Natural killer cell (primary cell): ENCODE results near the gene NCAM2. TPM values are rescaled to one million over a fixed set of nuclear protein-coding genes. Genes with fewer than 3 reads are reported as not detected.

Source experiments
- ATAC-seq, 3 donors: fragments of 150-1000 bp in 2 of 3; fragments of 200-7000 bp in 1 of 3; cut with Tn5 transposase; 1 replicate in 1 of 3; 2 replicates in 2 of 3; pipeline ENCODE4 v1.10.0; 2021; ENCODE audit warnings: mild to moderate bottlenecking in 2 of 3, moderate library complexity in 2 of 3
- DNase-seq, 2 donors: peaks; one replicate each; pipeline versions ENCODE4 v3.0.0 to v3.0.0-alpha.2; 2013 to 2021; ENCODE audit warnings: mixed read lengths in 1 of 2
- H3K27ac ChIP-seq: one replicate; pipeline ENCODE4 v1.5.1; 2013; ENCODE audit warnings: mild to moderate bottlenecking, low read length
- H3K27me3 ChIP-seq: one replicate; pipeline ENCODE4 v1.6.1; 2013; ENCODE audit warnings: low read length; ENCODE audit not compliant: control insufficient read depth, insufficient read depth
- H3K36me3 ChIP-seq: one replicate; pipeline ENCODE4 v1.6.1; 2013; ENCODE audit warnings: low read length; ENCODE audit not compliant: control insufficient read depth, insufficient read depth
- H3K4me1 ChIP-seq: one replicate; pipeline ENCODE4 v1.6.1; 2013; ENCODE audit warnings: low read length; ENCODE audit not compliant: control insufficient read depth, insufficient read depth
- H3K4me3 ChIP-seq: one replicate; pipeline ENCODE4 v1.5.1; 2013; ENCODE audit warnings: low read length
- H3K9me3 ChIP-seq: one replicate; pipeline ENCODE4 v1.6.1; 2013; ENCODE audit warnings: low read length; ENCODE audit not compliant: control insufficient read depth, insufficient read depth
- H3K27ac Mint-ChIP-seq, 2 donors: one replicate each; pipeline ENCODE4 v1.8.0; 2022; ENCODE audit warnings: mild to moderate bottlenecking in 2 of 2, mixed read lengths in 2 of 2, moderate library complexity in 1 of 2
- H3K27me3 Mint-ChIP-seq, 2 donors: one replicate each; pipeline ENCODE4 v1.8.0; 2022; ENCODE audit warnings: low read depth in 2 of 2, mixed read lengths in 2 of 2
- H3K36me3 Mint-ChIP-seq: one replicate; pipeline ENCODE4 v1.8.0; 2022; ENCODE audit warnings: mixed read lengths
- H3K4me1 Mint-ChIP-seq, 2 donors: one replicate each; pipeline ENCODE4 v1.8.0; 2022; ENCODE audit warnings: mixed read lengths in 2 of 2
- H3K4me3 Mint-ChIP-seq: one replicate; pipeline ENCODE4 v1.8.0; 2022; ENCODE audit warnings: mild to moderate bottlenecking, moderate library complexity, mixed read lengths
- H3K9me3 Mint-ChIP-seq, 2 donors: one replicate each; pipeline ENCODE4 v1.8.0; 2022; ENCODE audit warnings: mixed read lengths in 2 of 2
- CTCF ChIP-seq: fragments of 200-600 bp; IDR thresholded peaks from one replicate; pipeline ENCODE4 v1.8.0; 2022; ENCODE audit warnings: antibody characterized with exemption
- WGBS: methylation state at CpG from one replicate; pipeline ENCODE4 v1.1.7; 2013; ENCODE audit warnings: missing lambda C conversion rate; ENCODE audit not compliant: insufficient coverage; 5-methylcytosine and 5-hydroxymethylcytosine counted together
- intact Hi-C: fragments of 100-400 bp; cut with micrococcal nuclease; formaldehyde crosslinking; loops from one replicate; pipeline ENCODE4 v1.14.2; 2022
- total RNA-seq, 4 donors: library from RNA; stranded (reverse); fragments of 120-200 nt in 1 of 4; gene quantifications; one replicate each; pipeline versions ENCODE4 v1.2.3 to v1.2.4, GENCODE V29; 2013 to 2022

Gene NCAM2
- total RNA-seq, 3 donors from 2014 or later (not counting 1 experiment from before 2014, with no cell fraction given): not detected

- Mint-ChIP-seq H3K36me3 (no peaks in the 10 kb centered on the region), H3K4me1 (no peaks in the 10 kb centered on the region), H3K27ac (no peak overlapping the region), H3K27me3 (no peaks in the 10 kb centered on the region), H3K9me3 (peaks cover 4% of the 10 kb centered on the region in 2 donors), H3K4me3 (no peak overlapping the region)
- Histone ChIP-seq H3K4me3 (no peak overlapping the region), H3K36me3 (no peaks in the 10 kb centered on the region), H3K4me1 (no peaks in the 10 kb centered on the region), H3K27ac (no peak overlapping the region), H3K27me3 (no peaks in the 10 kb centered on the region), H3K9me3 (no peaks in the 10 kb centered on the region)
- ATAC-seq (no peak), DNase-seq (no peak)
- intact Hi-C loops: no loop called here
- 61% methylated on average over 2 of the region's 2 CpGs for WGBS
- TF ChIP-seq CTCF: no peak
These were observed 27.5 kb downstream of the NCAM2 start for GRCh38 chr21:21025742-21026141.

DNA sequence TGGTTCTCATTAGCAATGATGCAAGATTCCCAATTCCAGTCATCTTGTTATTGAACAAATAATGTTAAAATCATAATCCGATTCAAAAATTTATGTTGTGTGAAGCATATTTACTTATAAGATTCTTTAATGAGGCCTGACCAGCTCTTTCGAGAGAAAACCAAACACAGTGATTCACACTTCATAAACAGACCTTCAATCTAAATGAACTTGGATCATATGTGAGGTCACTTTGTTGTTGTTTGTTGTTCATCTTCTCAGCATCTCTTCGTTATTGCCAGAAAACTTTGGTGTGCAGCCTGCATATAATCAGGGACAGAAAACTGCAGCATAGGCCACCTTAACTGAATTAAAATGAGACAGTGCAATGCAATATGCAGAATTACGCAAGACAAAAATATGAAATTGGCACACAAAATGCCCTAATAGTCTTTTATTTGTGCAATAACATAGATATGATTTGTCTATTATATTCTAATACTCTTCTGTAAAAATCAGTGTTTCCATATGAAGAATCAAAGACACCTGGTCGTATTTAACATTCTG is 30.1 kb downstream of the NCAM2 start:
- H3K27ac ChIP-seq: no peak overlapping the region
- no peaks in the 10 kb centered on the region for H3K36me3 ChIP-seq
- H3K27ac Mint-ChIP-seq: no peak overlapping the region
- DNase-seq: no peak
- peaks cover 4% of the 10 kb centered on the region in 2 donors for H3K9me3 Mint-ChIP-seq
- H3K27me3 Mint-ChIP-seq: no peaks in the 10 kb centered on the region
- no peak for ATAC-seq
- no peaks in the 10 kb centered on the region for H3K4me1 Mint-ChIP-seq
- TF ChIP-seq CTCF: no peak
- no peak overlapping the region for H3K4me3 ChIP-seq
- no peaks in the 10 kb centered on the region for H3K4me1 ChIP-seq
- intact Hi-C loops: no loop called here
- H3K9me3 ChIP-seq: no peaks in the 10 kb centered on the region
- no peaks in the 10 kb centered on the region for H3K27me3 ChIP-seq
- no peaks in the 10 kb centered on the region for H3K36me3 Mint-ChIP-seq
- H3K4me3 Mint-ChIP-seq: no peak overlapping the region
- WGBS: 88% methylated on average over 1 of the region's 5 CpGs

GRCh38 chr21:21029164-21029563 is 31.0 kb downstream of the NCAM2 start:
- H3K4me1 ChIP-seq: no peaks in the 10 kb centered on the region
- H3K27me3 ChIP-seq: no peaks in the 10 kb centered on the region
- Mint-ChIP-seq H3K4me3 (no peak overlapping the region), H3K27ac (no peak overlapping the region), H3K4me1 (no peaks in the 10 kb centered on the region), H3K36me3 (no peaks in the 10 kb centered on the region), H3K27me3 (no peaks in the 10 kb centered on the region), H3K9me3 (peaks cover 4% of the 10 kb centered on the region in 2 donors)
- no peak overlapping the region for H3K27ac ChIP-seq
- 29% methylated on average over 2 of the region's 2 CpGs for WGBS
- no peak for ATAC-seq
- H3K9me3 ChIP-seq: no peaks in the 10 kb centered on the region
- H3K36me3 ChIP-seq: no peaks in the 10 kb centered on the region
- no peak overlapping the region for H3K4me3 ChIP-seq
- TF ChIP-seq CTCF: no peak
- no peak for DNase-seq
- intact Hi-C loops: no loop called here

DNA sequence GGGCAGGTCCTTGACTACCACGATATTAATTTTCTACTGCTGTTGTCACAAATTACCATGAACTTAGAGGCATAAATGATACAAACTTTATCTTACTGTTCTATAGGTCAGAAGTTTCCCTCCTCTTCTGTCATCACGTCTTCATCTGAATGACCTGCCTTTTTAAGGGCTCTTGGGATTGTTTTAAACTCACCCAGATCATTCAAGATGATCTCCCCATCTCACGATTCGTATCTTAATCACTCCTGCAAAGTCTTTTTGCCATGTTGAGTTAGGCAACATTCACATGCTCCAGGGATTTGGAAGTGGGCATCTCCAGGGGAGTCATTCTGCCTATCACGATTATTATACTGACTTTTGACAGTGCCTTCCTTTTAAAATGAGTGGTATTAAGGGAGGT is 32.1 kb downstream of the NCAM2 start:
- Histone ChIP-seq H3K9me3 (no peaks in the 10 kb centered on the region), H3K4me1 (no peaks in the 10 kb centered on the region), H3K27me3 (no peaks in the 10 kb centered on the region), H3K36me3 (no peaks in the 10 kb centered on the region), H3K27ac (no peak overlapping the region), H3K4me3 (no peak overlapping the region)
- no peak overlapping the region for H3K27ac Mint-ChIP-seq
- intact Hi-C loops: no loop called here
- H3K4me3 Mint-ChIP-seq: no peak overlapping the region
- WGBS: 84% methylated on average over 5 of the region's 5 CpGs
- TF ChIP-seq CTCF: no peak
- no peaks in the 10 kb centered on the region for H3K36me3 Mint-ChIP-seq
- no peak for ATAC-seq
- H3K4me1 Mint-ChIP-seq: no peaks in the 10 kb centered on the region
- no peak for DNase-seq
- H3K9me3 Mint-ChIP-seq: peaks cover 4% of the 10 kb centered on the region in 2 donors
- H3K27me3 Mint-ChIP-seq: no peaks in the 10 kb centered on the region
